Hepatocyte (in vitro differentiated cells): ENCODE measurements around the gene RPTOR. TPM values are rescaled to one million over a fixed set of nuclear protein-coding genes. Genes with fewer than 3 reads are reported as not detected.

Source experiments
- DNase-seq: peaks from one replicate; pipeline ENCODE4 v3.0.0-alpha.2; 2016; ENCODE audit warnings: low spot score
- H2AFZ ChIP-seq: fragments of 200-600 bp; sonication (generic); 2 replicates; pipeline ENCODE4 v1.6.0; 2016; ENCODE audit warnings: antibody characterized with exemption, mild to moderate bottlenecking
- H3K27ac ChIP-seq: fragments of 200-600 bp; sonication (generic); 2 replicates; pipeline ENCODE4 v1.5.1; 2016; ENCODE audit warnings: mild to moderate bottlenecking
- H3K27me3 ChIP-seq: fragments of 200-600 bp; sonication (generic); 2 replicates; pipeline ENCODE4 v1.6.1; 2016
- H3K36me3 ChIP-seq: fragments of 200-600 bp; sonication (generic); replicated peaks from 2 replicates; pipeline ENCODE4 v1.5.1; 2016; ENCODE audit warnings: low read depth; ENCODE audit not compliant: insufficient read depth
- H3K4me1 ChIP-seq: fragments of 200-600 bp; sonication (generic); 2 replicates; pipeline ENCODE4 v1.5.1; 2016; ENCODE audit warnings: mild to moderate bottlenecking, moderate library complexity; ENCODE audit not compliant: insufficient read depth
- H3K4me2 ChIP-seq: fragments of 200-600 bp; sonication (generic); 2 replicates; pipeline ENCODE4 v1.6.0; 2016
- H3K4me3 ChIP-seq: fragments of 200-600 bp; sonication (generic); 2 replicates; pipeline ENCODE4 v1.5.1; 2016; ENCODE audit warnings: mild to moderate bottlenecking
- H3K79me2 ChIP-seq: fragments of 200-600 bp; sonication (generic); 2 replicates; pipeline ENCODE4 v1.6.0; 2017; ENCODE audit warnings: mild to moderate bottlenecking
- H3K9me2 ChIP-seq: fragments of 200-600 bp; sonication (generic); replicated peaks from 2 replicates; pipeline ENCODE4 v1.6.0; 2017; ENCODE audit warnings: mild to moderate bottlenecking; ENCODE audit not compliant: insufficient read depth
- H3K9me3 ChIP-seq: fragments of 200-600 bp; sonication (generic); 2 replicates; pipeline ENCODE4 v1.5.1; 2016; ENCODE audit warnings: low read depth, mild to moderate bottlenecking
- H4K20me1 ChIP-seq: fragments of 200-600 bp; sonication (generic); 2 replicates; pipeline ENCODE4 v1.6.0; 2016; ENCODE audit warnings: mild to moderate bottlenecking; ENCODE audit not compliant: insufficient read depth, poor library complexity, severe bottlenecking
- EZH2 ChIP-seq: fragments of 200-600 bp; sonication (generic); IDR thresholded peaks from 2 replicates; pipeline ENCODE4 v1.6.1; 2016; ENCODE audit warnings: antibody characterized with exemption, mild to moderate bottlenecking, borderline replicate concordance
- EZH2phosphoT487 ChIP-seq: fragments of 200-600 bp; sonication (generic); IDR thresholded peaks from one replicate; pipeline ENCODE4 v1.6.1; 2018; ENCODE audit warnings: antibody characterized with exemption, mild to moderate bottlenecking, low read depth, moderate library complexity; ENCODE audit not compliant: unreplicated experiment, severe bottlenecking
- WGBS: methylation state at CpG from one replicate; pipeline ENCODE4 v1.1.6; 2016; ENCODE audit warnings: low lambda C conversion rate; ENCODE audit errors: missing lambda C conversion rate; 5-methylcytosine and 5-hydroxymethylcytosine counted together
- polyA plus RNA-seq: library from polyadenylated mRNA; unstranded; fragments of >200 nt; fragmentation: Nextera tagmentation; extraction: Ambion mirVana; gene quantifications from 2 replicates; pipeline ENCODE4 v1.2.1, GENCODE V29; 2016
- total RNA-seq: library from RNA; depleted of rRNA; stranded (reverse); fragments of >200 nt; gene quantifications from 2 replicates; pipeline ENCODE4 v1.2.3, GENCODE V29; 2014
- TF ChIP-seq, protein P1 (sequence below): fragments of 200-600 bp; sonication (generic); IDR thresholded peaks from 2 replicates; pipeline ENCODE4 v1.5.1; 2016; ENCODE audit warnings: antibody characterized with exemption, mild to moderate bottlenecking; ENCODE audit not compliant: poor library complexity

Gene RPTOR
- total and polyA plus RNA-seq, 2 experiments from 2014 or later: 14.1 to 20.6 TPM

DNA sequence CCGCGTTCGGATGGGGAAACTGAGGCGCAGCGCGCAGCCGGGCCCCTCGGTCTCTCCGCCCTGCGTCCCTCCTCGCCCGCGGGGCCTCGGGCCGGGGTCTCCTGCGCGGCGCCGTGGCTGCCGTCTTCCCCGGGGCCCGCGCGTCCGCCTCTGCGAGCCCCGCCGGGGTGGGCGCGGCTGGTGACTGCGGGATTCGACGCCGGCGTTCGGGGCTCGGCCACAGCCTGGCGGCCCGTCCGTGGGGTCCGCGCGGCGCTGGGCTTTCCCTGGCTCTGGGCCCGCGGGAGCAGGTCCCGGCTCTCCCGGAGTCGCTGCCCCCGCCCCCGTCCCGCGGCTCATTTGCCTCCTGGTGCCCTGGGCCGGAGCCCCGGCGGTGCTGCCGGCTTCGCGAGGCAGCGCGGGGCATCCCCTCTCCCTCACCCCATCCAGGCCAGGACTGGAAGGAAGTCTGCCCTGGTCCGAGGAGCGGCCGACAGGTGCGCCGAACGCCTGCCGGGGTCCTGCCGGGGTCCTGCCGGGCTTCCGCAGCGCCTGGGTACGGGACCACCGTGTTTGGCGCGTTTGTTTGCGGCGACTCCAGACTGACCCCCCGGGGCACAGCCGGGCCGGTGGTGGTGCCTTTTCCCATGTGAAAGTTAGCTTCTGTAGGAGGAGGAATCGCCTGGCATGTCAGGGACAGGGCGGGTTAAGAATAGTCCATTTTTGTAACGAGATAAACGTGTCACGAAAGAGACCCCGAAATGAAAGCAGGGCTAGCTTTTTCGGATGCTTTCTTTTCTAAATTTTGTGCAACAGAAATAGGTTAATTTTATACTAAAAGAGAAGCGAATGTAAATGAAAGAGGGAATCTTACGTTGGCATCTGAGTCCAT is 447.7 kb downstream of the RPTOR start:
- H4K20me1 ChIP-seq: no peaks in the 10 kb centered on the region
- peaks cover 12% of the 10 kb centered on the region for H3K79me2 ChIP-seq
- no peaks in the 10 kb centered on the region for H3K9me2 ChIP-seq
- peak overlapping the region; percentile 100 for H3K4me3 ChIP-seq
- H3K9me3 ChIP-seq: no peaks in the 10 kb centered on the region
- H3K36me3 ChIP-seq: no peaks in the 10 kb centered on the region
- 10% methylated on average over 52 of the region's 90 CpGs for WGBS
- peak overlapping the region; percentile 99 for H3K4me2 ChIP-seq
- no peaks in the 10 kb centered on the region for H3K27me3 ChIP-seq
- H2AFZ ChIP-seq: peak overlapping the region; percentile 100
- peaks cover 10% of the 10 kb centered on the region for H3K4me1 ChIP-seq
- DNase-seq: peak; percentile 26
- no peak for TF ChIP-seq EZH2
- H3K27ac ChIP-seq: peak overlapping the region; percentile 23

DNA sequence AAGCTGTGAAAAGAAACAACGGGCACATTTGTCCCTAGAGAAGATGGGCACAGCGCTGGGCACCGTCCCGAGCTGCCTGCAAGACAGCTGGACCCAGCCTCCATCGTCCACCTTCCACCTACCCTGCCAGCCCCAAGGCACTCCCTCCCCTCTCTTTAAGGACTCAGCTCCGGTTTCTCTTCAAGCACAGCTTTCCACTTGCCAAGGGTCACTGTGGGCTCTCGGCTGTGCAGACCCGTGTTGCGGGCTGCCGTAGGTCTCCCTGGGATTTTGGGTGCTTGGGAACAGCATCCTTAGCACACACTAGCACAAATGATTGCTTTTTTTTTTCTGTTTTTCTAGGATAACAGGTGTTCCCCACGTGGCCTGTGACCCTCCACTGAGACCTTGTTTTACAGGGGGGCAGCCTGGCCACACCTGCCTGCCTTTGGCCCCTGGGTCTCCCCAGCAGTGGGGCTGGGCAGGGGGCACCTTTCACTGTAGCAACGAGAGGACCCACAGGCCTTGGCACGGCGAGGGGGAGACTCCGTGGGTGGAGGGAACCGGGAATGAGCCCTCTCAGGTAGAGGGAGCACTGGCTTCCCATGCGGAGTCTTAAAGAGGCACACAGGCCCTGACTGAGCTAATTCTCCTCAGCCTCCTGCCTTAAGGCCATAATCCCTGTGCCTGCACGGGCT is 448.4 kb downstream of the RPTOR start:
- Histone ChIP-seq H3K4me3 (no peak overlapping the region), H3K9me3 (no peaks in the 10 kb centered on the region), H3K4me2 (peak overlapping the region; percentile 99), H3K4me1 (peaks cover 10% of the 10 kb centered on the region), H3K36me3 (no peaks in the 10 kb centered on the region), H3K79me2 (peaks cover 12% of the 10 kb centered on the region), H3K27ac (no peak overlapping the region), H4K20me1 (no peaks in the 10 kb centered on the region), H2AFZ (no peak overlapping the region), H3K27me3 (no peaks in the 10 kb centered on the region), H3K9me2 (no peaks in the 10 kb centered on the region)
- TF ChIP-seq, protein P1, sequence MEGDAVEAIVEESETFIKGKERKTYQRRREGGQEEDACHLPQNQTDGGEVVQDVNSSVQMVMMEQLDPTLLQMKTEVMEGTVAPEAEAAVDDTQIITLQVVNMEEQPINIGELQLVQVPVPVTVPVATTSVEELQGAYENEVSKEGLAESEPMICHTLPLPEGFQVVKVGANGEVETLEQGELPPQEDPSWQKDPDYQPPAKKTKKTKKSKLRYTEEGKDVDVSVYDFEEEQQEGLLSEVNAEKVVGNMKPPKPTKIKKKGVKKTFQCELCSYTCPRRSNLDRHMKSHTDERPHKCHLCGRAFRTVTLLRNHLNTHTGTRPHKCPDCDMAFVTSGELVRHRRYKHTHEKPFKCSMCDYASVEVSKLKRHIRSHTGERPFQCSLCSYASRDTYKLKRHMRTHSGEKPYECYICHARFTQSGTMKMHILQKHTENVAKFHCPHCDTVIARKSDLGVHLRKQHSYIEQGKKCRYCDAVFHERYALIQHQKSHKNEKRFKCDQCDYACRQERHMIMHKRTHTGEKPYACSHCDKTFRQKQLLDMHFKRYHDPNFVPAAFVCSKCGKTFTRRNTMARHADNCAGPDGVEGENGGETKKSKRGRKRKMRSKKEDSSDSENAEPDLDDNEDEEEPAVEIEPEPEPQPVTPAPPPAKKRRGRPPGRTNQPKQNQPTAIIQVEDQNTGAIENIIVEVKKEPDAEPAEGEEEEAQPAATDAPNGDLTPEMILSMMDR: no peak
- no peak for TF ChIP-seq EZH2
- no peak for TF ChIP-seq EZH2phosphoT487
- WGBS: 74% methylated on average over 18 of the region's 18 CpGs
- peak; percentile 4 for DNase-seq

DNA sequence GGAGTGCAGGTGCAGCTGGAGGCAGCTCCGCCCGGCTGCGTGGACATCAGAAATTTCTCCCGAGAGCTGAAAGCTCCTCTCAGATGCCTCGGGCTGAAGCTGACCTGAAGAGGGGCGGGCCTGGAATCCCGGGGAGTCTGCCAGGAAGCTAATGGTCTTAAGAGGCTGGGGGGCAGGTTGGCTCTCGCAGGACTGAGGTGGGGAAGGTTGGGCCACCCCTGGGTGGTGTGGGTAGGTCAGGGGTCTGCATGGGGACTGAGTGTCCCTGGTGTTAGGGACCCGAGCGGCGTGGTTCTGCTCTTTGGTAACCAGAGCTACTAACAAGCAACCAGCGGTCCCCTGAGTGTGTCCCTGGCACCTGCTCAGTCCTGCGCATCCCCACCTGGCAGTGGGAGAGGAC is 450.5 kb downstream of the RPTOR start:
- 93% methylated on average over 13 of the region's 13 CpGs for WGBS
- no peaks in the 10 kb centered on the region for H4K20me1 ChIP-seq
- H3K4me1 ChIP-seq: peaks cover 10% of the 10 kb centered on the region
- no peaks in the 10 kb centered on the region for H3K36me3 ChIP-seq
- no peak for DNase-seq
- H3K9me2 ChIP-seq: no peaks in the 10 kb centered on the region
- no peaks in the 10 kb centered on the region for H3K27me3 ChIP-seq
- no peaks in the 10 kb centered on the region for H3K9me3 ChIP-seq
- H3K27ac ChIP-seq: no peak overlapping the region
- H3K4me3 ChIP-seq: no peak overlapping the region
- TF ChIP-seq, protein P1: no peak
- TF ChIP-seq EZH2 (no peak), EZH2phosphoT487 (no peak)
- H2AFZ ChIP-seq: no peak overlapping the region
- peaks cover 12% of the 10 kb centered on the region for H3K79me2 ChIP-seq
- H3K4me2 ChIP-seq: no peak overlapping the region
